Activated naive CD8-positive, alpha-beta T cell treated with anti-CD3 and anti-CD28 coated beads, Interleukin-2, amount 50 U/mL, for 16 hours (primary cell): ENCODE data around the gene TSC22D4.

Source experiments
- DNase-seq: peaks from one replicate; pipeline ENCODE4 v3.0.0-alpha.2; 2020; ENCODE audit warnings: low read depth, low spot score

Gene TSC22D4

GRCh38 chr7:100492738-100493475, 13.9 kb upstream of the TSC22D4 start:
- DNase-seq: no peak

GRCh38 chr7:100491192-100491578, 12.2 kb upstream of the TSC22D4 start:
- DNase-seq: no peak

GRCh38 chr7:100490483-100491191, 11.6 kb upstream of the TSC22D4 start:
- DNase-seq: no peak

GRCh38 chr7:100489824-100490223, 10.8 kb upstream of the TSC22D4 start:
- no peak for DNase-seq

GRCh38 chr7:100489121-100489520, 10.1 kb upstream of the TSC22D4 start:
- DNase-seq: no peak

GRCh38 chr7:100488333-100489095, 9.5 kb upstream of the TSC22D4 start:
- no peak for DNase-seq

GRCh38 chr7:100486753-100487446, 7.9 kb upstream of the TSC22D4 start:
- DNase-seq: no peak

- DNase-seq: no peak
Measured at GRCh38 chr7:100486111-100486636, 7.2 kb upstream of the TSC22D4 start.

GRCh38 chr7:100485471-100485876, 6.5 kb upstream of the TSC22D4 start:
- no peak for DNase-seq

- no peak for DNase-seq
Measured at GRCh38 chr7:100484673-100485045, 5.6 kb upstream of the TSC22D4 start.

GRCh38 chr7:100483722-100484672, 5.0 kb upstream of the TSC22D4 start, which contains the start of gene NYAP1:
NYAP1 (plus strand) TSS chr7:100483927; CDS start chr7:100485312, 1,385 bp downstream.
- no peak for DNase-seq

- peak; percentile 68 for DNase-seq
Measured at GRCh38 chr7:100483090-100483721, 4.2 kb upstream of the TSC22D4 start.

- DNase-seq: no peak
Measured at GRCh38 chr7:100482728-100483089, 3.7 kb upstream of the TSC22D4 start.

GRCh38 chr7:100481466-100481865, 2.5 kb upstream of the TSC22D4 start:
- no peak for DNase-seq

- DNase-seq: no peak
Measured at GRCh38 chr7:100477871-100478267, 1.1 kb downstream of the TSC22D4 start.

GRCh38 chr7:100476903-100477870, 1.8 kb downstream of the TSC22D4 start:
- DNase-seq: no peak

- DNase-seq: no peak
Measured at GRCh38 chr7:100476101-100476780, 2.8 kb downstream of the TSC22D4 start.

GRCh38 chr7:100475549-100475948, 3.5 kb downstream of the TSC22D4 start:
- no peak for DNase-seq
